ENCODE results near the gene NKPD1. TPM values are rescaled to one million over a fixed set of nuclear protein-coding genes. Genes with fewer than 3 reads are reported as not detected.

The NKPD1 gene
- total and polyA plus RNA-seq, 9 of the 15 experiments (the other 6 are each of a cell fraction or from before 2014, with no cell fraction given): 0.03 to 0.09 (median 0.04) TPM; not detected in 5

GRCh38 chr19:45168767-45169351, 8.1 kb upstream of the NKPD1 start:
- peak; percentile 55 for ATAC-seq
- H3K4me2 ChIP-seq (ENCODE audit: insufficient read depth, low read length): no peak overlapping the region; the same call in 1 of the 2 replicates
- peak; percentile 39 to 81 (median 49) for DNase-seq (ENCODE audit: extremely low read depth in 1 of 4, low spot score in 3 of 4)
- H3K27me3 ChIP-seq (ENCODE audit: control insufficient read depth in 2 of 2, insufficient read depth in 2 of 2, low read length in 2 of 2): no peaks in the 10 kb centered on the region
- no peaks in the 10 kb centered on the region for H3K36me3 ChIP-seq (ENCODE audit: control insufficient read depth, insufficient read depth, low read length)
- no peaks in the 10 kb centered on the region for H3K9me3 ChIP-seq (replicated peaks; ENCODE audit: control insufficient read depth, insufficient read depth, low read depth, low read length)
- intact Hi-C loops (cut with micrococcal nuclease): no loop called here
- H3K9ac ChIP-seq (ENCODE audit: insufficient read depth in 1 of 2, low read depth in 2 of 2, low read length in 2 of 2): peak overlapping the region in 1 of 2 experiments; percentile 84; a peak in 2 of 4 replicates
- in situ Hi-C loops (cut with MboI): no loop called here
- H3K4me3 ChIP-seq: no peak overlapping the region
- peaks cover 43 to 60% of the 10 kb centered on the region in 2 experiments for H3K4me1 ChIP-seq (replicated peaks in 1 of 2; ENCODE audit: control insufficient read depth in 2 of 2, insufficient read depth in 2 of 2, low read length in 2 of 2)
- WGBS (ENCODE audit: insufficient coverage, low coverage, missing lambda C conversion rate): 40% methylated on average over 16 of the region's 16 CpGs
- FAIRE-seq: peak; percentile 77
- ChIA-PET POLR2A (interaction anchor here (0.7 to 2.2 kb wide), 2 partner anchors 9 to 14 kb away, joined by 4 to 12 read pairs; partner anchors contain the start of genes BLOC1S3 and TRAPPC6A), CTCF (ENCODE audit: low intra/inter-chr PET ratio) (no interaction called here)
- H3K79me2 ChIP-seq (ENCODE audit: control insufficient read depth, insufficient read depth, low read length): peaks cover 14% of the 10 kb centered on the region; the same call in 2 of the 3 replicates
- H4K20me1 ChIP-seq (replicated peaks; ENCODE audit: control insufficient read depth, insufficient read depth, low read length): peaks cover 8% of the 10 kb centered on the region
- H3K9me1 ChIP-seq (ENCODE audit: control insufficient read depth, insufficient read depth, low read length): no peaks in the 10 kb centered on the region
- no peak overlapping the region for H2AFZ ChIP-seq (ENCODE audit: low read depth, low read length)
- H3K27ac ChIP-seq (ENCODE audit: extremely low read depth, low read depth, low read length): no peak overlapping the region
- BruUV-seq (replicated peaks): no TSS peak
- TF ChIP-seq POLR2G (IDR thresholded peaks at IDR 0.05; ENCODE audit: low read depth, low read length): peak; percentile 30; the same call in 1 of the 2 replicates
- TF ChIP-seq REST (IDR thresholded peaks at IDR 0.05; ENCODE audit: borderline replicate concordance): peak; percentile 23; the same call in 1 of the 2 replicates
- no peak for TF ChIP-seq REST (CRISPR knock-in tag; IDR thresholded peaks at IDR 0.05; ENCODE audit: low read depth)
- TF ChIP-seq ZBTB33 (CRISPR knock-in tag; IDR thresholded peaks at IDR 0.05): no peak
- 0 out of 2 replicates have a peak, but pooled peaks have one; percentile 23 for TF ChIP-seq ETV5 (CRISPR knock-in tag; IDR thresholded peaks at IDR 0.05; ENCODE audit: low read depth)
- TF ChIP-seq ZNF121 (CRISPR knock-in tag; conservative IDR thresholded peaks at IDR 0.05): no peak
- TF ChIP-seq RAD21 (CRISPR knock-in tag; conservative IDR thresholded peaks at IDR 0.05 in 1 of 2, IDR thresholded peaks at IDR 0.05 in 1 of 2): peak in 1 of 2 experiments; percentile 47; a peak in 2 of 4 replicates
- TF ChIP-seq ATF7 (IDR thresholded peaks at IDR 0.05): peak; percentile 26; the same call in 1 of the 2 replicates

Measured in K562 (cell line).